NCI-H446 (cell line): ENCODE measurements around the gene HYI.

Source experiments
- DNase-seq, 2 experiments: peaks; one replicate each; lab custom pipeline; 2025; lab: John Stamatoyannopoulos, UW

HYI gene

DNA sequence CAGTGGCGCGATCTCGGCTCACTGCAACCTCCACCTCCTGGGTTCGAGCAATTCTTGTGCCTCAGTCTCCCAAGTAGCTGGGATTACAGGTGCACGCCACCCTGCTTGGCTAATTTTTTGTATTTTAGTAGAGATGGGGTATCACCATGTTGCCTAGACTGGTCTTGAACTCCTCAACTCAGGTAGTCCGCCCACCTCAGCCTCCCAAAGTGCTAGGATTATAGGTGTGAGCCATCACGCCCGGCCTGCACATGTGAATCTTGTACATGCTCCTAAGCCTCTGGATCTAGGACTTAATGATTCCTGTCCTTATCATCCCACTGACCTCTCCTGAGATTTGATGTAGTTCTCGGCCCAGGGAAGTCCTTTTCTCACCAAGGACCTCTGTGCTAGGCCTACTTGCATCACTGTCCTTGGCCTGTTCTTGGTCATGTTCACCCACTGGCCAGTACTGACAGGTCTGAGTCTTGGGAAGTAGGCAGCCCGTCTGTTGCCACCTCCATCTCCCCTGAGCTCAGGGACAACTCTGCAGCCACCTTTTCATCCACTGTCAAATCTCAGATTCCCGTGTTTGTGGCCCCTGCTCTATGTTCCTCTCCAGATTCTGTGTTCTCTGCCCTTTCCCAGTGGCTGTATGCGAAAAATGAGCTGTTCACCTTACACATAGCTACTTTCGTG is 9.4 kb downstream of the HYI start:
- no peak for DNase-seq

DNA sequence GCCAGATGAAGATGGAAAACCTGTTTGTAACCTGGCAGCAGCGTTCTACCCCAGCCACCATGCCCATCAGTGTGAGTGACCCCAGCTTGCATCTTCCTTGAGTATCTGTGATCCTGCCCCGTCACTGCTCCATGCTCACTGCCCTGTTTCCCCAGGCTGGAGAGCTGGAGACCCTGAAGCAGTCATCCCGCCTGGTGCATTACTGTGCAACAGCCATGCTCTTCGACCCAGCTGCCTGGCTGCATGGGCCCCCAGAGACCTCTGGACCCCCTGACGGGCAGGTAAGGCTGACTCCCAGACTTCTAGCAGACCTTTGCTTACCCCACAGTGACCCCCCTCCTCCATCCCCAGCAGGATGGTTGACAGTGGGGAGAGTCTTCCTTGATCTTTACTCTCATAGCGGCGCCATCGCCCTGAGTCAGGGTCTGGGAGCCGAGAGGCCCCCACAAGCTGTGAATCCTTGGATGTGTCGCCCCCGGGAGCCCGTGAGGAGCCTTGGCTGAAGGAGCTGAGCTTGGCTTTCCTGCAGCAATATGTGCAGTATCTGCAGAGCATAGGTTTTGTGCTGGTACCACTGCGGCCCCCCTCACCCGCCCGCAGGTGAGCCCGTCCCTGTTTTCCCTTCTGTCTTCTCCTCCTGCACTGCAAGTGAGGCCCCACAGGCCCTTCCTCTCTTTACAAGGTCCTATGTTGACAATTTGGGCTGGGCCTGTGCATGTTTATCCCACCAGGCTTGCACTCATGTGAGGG is 10.4 kb downstream of the HYI start:
- DNase-seq, result no peak

DNA sequence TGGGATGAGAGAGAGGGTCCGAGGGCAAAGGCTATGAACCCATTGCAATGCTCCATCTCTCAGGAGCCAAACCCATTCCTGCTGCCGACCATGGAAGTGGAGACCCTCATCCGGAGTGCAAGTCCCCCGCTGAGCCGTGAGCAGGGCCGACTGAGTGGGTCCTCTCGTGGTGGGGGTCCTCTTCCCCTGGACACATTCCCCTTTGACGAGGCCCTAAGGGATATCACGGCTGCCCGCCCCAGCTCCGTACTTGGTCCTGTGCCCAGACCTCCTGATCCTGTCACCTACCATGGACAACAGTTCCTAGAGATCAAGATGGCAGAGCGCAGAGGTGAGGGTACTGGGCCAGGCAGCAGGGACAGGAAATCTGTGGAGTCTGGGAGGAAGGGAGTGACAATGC is 11.0 kb downstream of the HYI start:
- no peak for DNase-seq

DNA sequence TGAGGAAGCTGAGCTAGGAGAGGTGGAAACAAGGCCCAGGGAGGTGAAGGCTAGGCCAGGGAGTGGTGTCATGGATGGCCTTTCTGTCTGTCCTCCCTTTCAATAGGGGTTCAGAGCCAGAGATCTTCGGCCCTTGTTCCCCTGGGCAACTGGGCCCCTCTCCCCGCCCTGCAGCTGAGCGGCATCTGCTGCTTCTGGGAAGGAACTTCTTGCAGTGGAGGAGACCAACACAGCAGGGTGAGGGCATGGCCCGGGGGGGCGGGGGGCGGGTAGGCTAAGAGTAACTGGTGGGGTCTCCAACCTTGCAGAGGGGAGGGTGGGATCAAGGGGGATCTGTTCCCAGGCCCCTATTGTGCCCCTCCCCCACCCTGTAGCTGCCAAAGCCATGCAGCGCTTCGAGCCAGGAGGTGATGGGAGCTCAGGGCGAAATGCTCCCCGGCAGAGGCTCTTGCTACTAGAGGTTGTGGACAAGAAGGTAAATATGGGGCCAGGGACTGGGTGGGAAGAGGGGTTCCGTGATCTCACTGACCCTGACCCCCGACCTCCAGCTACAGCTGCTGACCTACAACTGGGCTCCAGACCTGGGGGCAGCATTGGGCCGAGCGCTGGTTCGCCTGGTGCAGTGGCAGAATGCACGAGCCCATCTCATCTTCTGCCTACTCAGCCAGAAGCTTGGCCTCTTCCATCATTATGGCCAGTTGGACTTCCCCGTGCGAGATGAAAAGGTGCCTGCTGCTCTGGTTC is 11.7 kb downstream of the HYI start:
- DNase-seq, result no peak

DNA sequence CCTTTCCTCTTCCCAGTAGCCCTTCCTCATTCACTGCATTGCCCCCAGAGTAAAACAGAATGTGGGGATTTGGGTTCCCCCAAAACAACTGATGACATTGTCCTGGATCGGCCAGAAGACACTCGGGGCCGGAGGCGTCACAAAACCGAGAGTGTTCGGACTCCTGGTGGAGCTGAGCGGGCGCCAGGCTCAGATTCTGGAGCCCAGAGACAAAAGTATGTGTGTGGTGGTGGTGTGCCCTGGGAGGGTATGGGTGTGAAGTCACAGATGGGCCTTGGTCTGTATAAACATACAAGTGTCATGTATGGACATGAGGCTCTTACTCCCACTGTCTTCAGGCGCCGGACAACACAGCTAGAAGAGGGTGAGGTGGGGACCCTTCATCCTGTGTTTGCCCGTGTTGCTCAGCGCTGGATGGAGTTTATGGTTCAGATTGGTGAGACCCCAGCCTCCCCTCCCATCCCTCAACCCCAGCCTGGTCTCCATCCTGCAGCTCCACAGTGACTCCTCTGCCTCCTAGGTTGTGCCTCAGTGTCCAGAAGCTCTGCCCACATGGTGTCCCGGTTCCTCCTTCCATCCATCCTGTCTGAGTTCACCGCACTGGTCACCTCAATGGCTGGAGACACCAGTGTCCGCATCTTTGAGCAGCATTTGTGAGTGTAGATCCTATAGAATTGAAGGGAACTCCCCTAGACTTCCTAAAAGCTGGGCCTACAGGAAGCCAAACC is 12.4 kb downstream of the HYI start:
- DNase-seq, result no peak

DNA sequence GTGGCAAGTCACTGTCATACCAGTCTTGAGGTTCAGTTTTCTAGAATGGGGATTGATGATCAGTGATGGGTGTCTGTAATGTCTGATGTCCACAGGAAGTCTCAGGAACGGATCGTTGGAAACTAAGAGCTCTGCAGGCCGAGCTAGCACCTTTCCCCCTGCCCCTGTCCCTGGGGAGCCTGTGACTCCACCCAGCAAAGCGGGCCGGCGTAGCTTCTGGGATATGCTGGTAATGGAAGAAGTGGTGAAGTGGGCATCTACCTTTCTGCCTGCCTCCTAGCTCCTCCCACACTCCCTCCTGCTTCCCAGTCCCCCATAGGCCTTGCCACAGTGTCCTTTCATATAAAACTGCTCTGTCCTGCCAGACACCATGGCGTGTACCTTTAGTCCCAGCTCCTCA is 13.4 kb downstream of the HYI start:
- DNase-seq, result no peak

DNA sequence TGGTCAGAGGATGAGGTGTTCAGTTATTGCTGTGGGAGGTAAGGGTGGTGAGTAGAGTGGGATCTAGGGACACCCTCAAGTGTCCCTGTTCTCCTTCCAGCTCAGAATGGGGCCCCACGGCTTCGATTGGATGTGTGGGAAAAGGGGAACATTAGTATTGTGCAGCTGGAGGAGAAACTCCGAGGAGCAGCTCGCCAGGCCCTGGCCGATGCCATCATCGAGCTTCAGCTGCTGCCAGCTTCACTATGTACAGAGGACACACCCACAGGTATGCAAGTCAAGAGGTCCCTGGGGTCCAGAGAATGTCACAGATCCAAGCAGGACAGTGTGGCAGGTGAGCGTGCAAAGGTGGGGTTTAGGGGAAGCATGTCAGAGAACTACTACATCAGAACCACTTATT is 13.9 kb downstream of the HYI start:
- no peak for DNase-seq

DNA sequence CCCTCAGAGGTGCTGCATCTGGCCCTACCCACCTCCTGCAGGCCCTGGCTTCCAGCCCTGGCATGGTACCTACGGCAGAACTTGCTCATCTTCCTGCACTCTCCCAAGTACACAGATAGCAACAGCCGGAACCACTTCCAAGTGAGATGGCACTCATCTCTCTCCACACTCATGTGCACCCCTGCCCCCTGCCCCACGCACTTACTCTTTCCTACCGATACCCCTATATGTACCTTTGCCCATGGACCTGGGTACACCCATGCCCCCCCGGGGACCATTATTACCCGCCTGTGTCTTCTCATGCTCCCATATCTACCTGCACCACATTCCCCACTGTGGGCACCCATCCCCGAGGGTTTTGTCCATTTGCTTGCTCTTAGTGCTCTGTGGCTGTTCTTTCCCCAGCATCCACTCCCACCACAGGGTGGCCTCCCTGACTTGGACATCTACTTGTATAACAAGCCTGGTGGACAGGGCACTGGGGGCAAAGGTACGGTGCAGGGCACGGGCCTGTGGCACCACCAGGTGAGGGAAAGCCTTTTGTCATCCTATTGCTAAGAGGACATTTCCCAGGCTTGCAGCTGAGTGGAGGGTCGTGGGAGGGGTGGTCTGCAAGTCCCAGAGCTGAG is 14.7 kb downstream of the HYI start:
- DNase-seq, result no peak

DNA sequence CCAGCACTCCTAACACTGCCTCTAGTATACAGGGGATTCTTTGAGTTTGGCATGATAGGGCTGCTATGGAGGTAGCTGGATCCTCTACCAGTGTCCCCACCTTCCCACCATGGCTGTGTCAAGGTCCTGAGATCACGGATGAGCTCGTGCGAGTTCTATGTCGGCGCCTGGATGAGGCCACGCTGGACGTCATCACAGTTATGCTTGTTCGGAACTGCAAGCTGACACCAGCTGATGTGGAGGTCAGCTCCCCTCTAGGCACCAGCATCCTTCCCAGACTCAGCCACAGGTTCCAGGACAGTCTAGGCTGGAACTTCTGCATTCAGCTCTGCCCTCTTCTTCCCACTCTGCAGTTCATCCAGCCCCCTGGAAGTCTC is 15.2 kb downstream of the HYI start:
- DNase-seq, result no peak

DNA sequence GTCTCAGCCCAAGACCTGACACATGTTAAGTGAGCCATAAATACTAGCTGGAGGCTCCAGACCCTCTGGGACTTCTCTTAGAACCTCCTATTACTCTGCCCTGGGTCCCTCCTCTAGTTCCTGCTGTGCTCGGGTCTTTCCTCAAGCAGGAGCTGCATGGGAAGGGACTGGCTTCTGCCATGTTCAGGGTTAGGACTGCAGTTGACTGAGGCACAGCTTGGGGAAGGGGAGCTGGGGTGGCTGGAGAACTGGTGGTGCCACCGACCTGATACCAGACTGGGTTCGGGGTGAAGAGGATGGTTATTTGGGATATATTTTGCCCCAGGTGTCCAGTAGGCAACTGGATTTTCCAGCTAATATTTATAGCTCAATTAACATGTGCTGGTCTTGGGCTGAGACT is 15.7 kb downstream of the HYI start:
- no peak for DNase-seq

DNA sequence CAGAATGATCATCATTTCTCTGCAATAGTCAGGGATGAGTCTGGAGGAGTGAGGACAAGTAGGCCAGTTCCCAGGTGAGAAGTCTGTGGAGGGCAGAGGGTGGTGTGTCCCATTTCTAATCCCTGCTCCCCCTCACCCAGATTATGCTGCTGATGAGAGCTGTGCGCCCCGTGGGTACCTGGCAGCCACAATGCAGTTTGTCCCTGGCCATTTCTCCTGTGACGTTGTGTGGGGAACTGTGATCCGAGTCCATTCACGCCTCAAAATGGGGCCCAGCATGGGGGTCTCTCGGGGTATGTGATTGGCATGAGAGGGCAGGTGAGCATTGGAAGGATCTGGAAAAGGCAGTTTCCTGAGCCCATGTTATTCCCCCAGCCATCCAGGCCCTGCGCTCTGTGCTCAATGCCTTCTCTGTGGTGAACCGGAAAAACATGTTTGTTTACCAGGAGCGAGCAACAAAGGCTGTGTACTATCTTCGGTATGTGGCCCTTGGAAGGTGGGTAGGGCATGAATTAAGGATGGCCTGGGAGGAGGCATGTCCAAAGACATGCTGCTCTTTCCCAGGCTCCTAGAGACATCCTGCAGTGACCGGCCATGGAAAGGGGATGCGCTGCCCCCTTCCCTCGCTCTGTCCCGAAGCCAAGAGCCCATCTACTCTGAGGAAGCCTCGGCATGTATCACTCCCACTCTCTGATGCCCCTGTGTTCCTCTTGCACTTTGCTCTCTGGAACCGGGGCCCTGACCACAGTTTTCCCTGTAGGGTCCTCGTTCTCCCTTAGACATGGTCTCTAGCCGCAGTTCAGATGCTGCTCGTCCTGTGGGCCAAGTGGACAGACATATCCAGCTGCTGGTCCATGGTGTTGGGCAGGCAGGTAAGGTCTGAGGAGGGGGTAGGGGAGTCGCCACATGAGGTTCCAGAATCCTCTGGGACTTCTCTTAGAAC is 16.4 kb downstream of the HYI start:
- DNase-seq, result no peak

DNA sequence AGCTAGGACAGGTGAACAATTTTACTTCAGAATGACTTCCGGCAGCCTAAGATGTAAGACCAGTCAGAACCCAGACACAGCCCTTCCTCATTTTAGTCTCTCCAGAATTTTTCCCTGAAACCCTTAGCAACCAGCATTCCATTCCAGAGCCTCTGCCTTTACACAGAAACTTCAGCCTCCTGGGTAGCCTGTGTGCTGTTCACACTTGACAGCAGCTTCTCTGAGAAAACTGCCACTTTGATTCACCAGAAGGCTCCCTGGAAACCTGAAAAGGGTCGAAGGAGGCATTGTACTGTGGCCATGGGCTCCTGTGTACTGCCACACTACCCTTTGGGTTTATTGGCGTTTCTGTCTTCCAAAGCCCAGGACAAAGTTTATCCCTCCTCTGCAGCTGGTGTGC is 17.4 kb downstream of the HYI start:
- DNase-seq, result no peak

DNA sequence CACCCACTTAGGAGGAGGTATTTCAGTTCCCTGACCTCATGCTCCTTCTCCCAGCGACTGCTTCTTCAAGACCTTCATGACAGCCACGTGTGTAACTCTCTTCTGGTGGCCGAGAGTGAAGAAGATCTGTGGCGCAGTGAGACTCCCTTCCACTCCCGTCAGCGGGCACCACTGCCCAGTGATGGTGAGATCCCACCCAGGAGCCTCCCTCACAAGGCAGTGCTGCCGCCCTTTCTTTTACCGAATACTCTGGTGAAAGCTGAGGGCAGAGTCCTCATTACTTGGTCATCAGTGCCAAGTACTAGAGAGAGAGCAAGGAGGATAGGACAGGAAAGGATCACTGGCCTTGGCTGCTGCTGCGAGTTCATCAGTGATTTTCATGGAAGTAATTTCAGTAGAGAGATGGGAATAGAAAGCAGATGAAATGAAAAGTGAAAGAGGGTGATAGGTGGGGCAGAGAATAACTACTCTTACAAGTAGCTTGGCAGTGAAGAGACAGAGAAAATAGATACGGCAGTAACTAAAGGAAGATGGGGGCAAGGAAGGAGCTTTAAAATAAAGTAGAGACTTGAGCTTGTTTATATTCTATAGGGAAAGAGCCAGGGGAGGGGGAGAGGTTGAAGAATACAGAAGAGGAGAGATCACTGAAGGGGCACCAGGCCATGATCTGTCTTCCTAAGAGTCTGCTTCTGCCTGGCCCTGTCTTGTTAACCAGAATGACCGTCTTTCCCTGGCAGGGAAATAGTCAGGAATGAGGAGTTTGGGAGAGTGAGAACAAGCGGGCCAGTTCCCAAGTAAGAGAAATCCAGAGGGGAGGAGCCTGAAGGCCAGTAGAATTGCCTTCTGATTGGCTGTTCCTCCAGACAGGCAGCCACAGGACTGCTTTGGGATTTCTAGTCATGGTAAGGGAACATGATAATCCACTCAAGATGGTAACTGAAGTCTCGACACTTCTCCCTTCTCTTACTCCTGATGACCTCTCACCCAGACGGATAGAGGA is 18.3 kb downstream of the HYI start:
- no peak for DNase-seq

DNA sequence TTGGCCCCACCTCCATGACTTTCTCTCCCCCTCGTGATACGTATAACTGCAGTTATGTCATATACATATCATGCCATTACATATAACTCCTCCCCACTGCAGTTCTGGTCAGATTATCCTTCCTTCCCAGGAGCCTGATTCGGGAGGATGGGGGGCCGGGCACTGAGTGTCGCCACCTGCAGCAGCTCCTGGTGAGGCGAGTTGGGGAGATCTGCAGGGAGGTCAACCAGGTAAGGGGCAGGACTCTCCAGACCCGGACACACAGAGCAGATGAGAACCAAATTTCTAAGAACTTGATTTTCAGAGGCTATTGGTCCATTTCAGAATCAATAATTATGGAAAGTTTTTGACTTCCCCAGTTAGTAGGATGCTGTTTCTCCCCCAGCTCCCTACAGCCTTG is 19.5 kb downstream of the HYI start:
- DNase-seq, result no peak

DNA sequence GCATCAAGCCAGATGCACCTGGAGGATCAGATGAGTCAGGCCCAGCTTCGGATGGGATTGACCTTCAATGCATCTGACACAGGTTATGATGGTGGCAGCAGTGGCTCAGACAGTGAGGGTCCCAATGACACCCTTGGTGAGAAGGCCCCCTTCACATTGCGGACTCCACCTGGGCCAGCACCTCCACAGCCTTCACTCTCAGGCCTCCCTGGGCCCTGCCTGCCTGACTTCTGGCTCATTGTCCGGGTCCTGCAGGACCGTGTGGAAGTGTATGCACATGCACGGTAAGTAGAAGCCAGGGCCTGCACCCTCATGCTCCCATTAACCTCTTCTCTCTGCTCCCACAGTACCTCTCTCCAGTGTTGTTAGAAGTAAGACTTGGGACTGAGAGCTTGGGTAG is 20.8 kb downstream of the HYI start:
- no peak for DNase-seq

DNA sequence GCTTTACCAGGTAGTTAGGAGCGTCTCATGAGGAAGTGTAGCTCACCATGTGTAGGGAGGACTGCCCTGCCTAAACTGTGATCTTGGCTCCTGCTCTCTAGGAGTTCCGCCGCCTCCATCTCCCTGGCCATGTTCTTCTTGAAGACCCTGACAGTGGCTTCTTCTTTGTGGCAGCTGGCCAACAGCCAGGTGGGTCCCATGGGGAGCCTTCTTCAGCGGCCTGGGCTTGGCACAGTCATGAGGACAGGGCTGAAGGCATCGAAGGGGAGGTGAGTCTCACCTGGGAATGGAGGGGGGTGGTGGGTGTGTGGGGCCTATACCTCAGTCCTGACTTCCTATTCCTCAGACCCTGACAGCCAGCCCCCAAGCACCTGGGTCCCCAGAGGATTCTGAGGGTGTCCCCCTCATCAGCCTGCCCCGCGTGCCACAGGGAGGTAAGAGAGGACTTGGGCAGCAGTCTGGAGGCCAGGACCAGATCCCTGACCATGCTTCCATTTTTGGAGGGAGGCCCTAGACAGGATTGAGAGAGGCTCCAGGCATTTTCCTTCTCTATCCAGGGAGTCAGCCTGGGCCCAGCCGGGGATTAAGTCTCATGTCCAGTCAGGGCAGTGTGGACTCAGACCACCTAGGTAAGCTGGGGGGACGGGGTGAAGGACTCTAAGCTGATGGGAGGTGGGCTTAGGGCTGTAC is 21.4 kb downstream of the HYI start:
- DNase-seq, result no peak

DNA sequence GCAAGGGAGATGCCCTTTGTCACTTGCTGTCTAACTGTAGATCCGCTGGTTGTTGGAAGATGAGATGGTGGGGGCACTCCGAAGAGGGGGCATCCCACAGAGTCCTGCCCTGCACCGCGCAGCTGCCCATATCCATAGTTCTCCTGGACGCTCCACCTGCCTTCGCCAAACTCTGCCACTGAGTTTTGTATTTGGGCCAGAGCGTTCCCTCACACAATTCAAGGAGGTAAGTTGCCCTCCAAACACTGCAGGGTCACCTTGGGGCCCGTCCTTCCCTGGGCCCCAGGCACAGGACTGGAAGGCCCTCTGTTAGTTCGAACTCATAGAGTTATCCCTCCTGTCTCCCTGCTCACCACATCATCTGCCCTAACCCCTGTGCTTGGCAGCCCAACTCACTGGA is 22.1 kb downstream of the HYI start:
- no peak for DNase-seq

DNA sequence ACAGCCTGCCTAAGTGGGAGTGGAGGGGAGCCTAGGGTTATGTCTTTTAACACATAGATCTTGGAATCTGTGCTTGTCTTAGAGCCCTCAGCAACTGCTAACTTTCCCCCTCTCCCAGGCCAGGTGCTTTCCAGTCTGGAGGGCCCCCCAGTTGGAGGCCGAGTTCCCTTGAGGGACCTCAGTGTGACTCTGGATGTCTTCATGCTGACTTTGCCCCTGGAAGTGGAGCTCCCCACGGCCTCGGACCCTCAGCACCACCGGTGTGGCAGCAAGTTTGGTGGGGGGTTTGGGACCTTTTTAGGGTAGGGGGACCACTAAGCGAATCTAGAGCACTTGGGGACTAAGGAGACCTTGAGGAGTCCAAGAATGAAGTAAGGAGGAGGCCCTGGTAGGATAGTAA is 22.9 kb downstream of the HYI start:
- no peak for DNase-seq

DNA sequence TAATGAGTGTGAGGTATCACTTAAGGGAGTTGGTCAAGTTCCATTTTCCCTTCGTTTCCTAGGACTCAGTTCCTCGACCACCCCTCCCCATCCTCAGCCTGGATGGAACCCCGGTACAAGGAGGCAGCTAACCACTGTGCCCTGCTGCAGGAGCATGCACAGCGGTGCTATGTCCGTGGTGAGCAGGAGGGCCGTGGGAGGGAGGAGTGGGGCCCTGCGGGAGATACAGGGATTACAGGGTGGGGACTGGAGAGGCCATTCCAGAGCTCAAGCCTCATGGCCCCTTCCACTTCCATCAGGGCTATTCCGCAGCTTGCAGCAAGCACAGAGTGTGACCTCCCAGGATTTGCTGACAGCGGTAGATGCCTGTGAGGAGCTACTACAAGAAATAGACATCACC is 25.8 kb downstream of the HYI start:
- no peak for DNase-seq
